GM19035 (cell line): ENCODE measurements around the gene RHOD.

ENCODE experiments used
- ATAC-seq: cut with Tn5 transposase; IDR thresholded peaks from one replicate; pipeline ENCODE4 v1.9.1; 2021; ENCODE audit not compliant: unreplicated experiment

RHOD gene

GRCh38 chr11:67031791-67032561 lies 24.7 kb upstream of the RHOD start:
- ATAC-seq = no peak

GRCh38 chr11:67032830-67033551 lies 23.7 kb upstream of the RHOD start:
- ATAC-seq = no peak

- no peak for ATAC-seq
These were observed 22.9 kb upstream of the RHOD start for GRCh38 chr11:67033661-67034166.

- no peak for ATAC-seq
These were observed 22.3 kb upstream of the RHOD start for GRCh38 chr11:67034350-67034749.

- ATAC-seq = no peak
These were observed 16.5 kb upstream of the RHOD start for GRCh38 chr11:67040147-67040546.

GRCh38 chr11:67041602-67042001 lies 15.0 kb upstream of the RHOD start:
- ATAC-seq = no peak

GRCh38 chr11:67043572-67044349 lies 12.9 kb upstream of the RHOD start:
- ATAC-seq = no peak

- ATAC-seq = no peak
These were observed 12.2 kb upstream of the RHOD start for GRCh38 chr11:67044496-67044895.

GRCh38 chr11:67045314-67045713 lies 11.3 kb upstream of the RHOD start:
- ATAC-seq = no peak

- ATAC-seq = no peak
These were observed 8.0 kb upstream of the RHOD start for GRCh38 chr11:67048515-67049130.

- ATAC-seq = no peak
These were observed 6.5 kb upstream of the RHOD start for GRCh38 chr11:67050139-67050538.

GRCh38 chr11:67051180-67051893 lies 5.3 kb upstream of the RHOD start:
- ATAC-seq = no peak

- ATAC-seq = no peak
These were observed 4.6 kb upstream of the RHOD start for GRCh38 chr11:67051945-67052488.

GRCh38 chr11:67052891-67053290 lies 3.8 kb upstream of the RHOD start:
- ATAC-seq = no peak

GRCh38 chr11:67053896-67054329 lies 2.7 kb upstream of the RHOD start:
- ATAC-seq = no peak

GRCh38 chr11:67054346-67054835 lies 2.3 kb upstream of the RHOD start:
- ATAC-seq = no peak

- ATAC-seq = no peak
These were observed 1.7 kb upstream of the RHOD start for GRCh38 chr11:67054836-67055523.

- no peak for ATAC-seq
These were observed 835 bp upstream of the RHOD start for GRCh38 chr11:67055812-67056211.

GRCh38 chr11:67057205-67057672 lies 592 bp downstream of the RHOD start:
- no peak for ATAC-seq
